ENCODE results near the gene MTUS2. TPM values are rescaled to one million over a fixed set of nuclear protein-coding genes. Genes with fewer than 3 reads are reported as not detected.

Gene MTUS2
- total and polyA plus RNA-seq, 5 donors from 2014 or later: 0.02 to 0.03 (median 0.03) TPM; not detected in 2

DNA sequence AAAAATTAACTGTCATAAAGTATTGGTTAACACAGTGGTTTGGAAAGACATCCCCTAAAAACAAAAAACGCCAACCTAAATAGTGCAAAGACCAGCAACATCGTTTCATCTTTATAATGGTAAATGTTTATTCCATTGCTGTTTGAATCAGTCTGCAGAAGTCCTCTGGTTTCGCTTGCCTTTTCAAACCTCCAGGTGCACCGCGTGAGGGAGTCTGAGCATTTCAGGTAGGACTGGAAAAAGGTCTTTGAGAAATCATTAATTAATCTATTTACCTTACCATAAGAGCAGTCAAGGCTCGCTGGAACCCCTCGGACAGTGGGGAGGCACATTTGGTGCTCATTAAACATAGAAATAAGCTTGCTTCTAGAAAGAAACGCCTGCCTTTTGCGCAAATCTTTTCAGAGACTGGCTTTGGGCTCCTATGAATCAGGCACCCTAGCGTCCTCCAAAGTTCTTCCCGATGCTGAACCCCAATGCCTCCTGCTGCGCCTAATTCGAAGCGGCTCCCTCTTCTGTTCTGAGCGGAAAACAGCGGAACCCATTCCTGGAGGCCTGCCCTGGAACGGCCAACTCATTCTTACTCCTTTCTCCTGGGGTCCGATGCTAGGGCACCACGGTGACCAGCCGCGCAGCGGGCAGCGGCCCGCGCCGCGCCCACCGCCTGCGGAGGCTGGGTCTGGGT lies 951 bp upstream of the MTUS2 start:
- ATAC-seq (ENCODE audit: low read depth in 2 of 2) (no peak), DNase-seq (no peak)
- Histone ChIP-seq H3K36me3 (ENCODE audit: control insufficient read depth, insufficient read depth, low read length) (no peaks in the 10 kb centered on the region), H3K27me3 (ENCODE audit: control insufficient read depth, insufficient read depth, low read length) (peaks cover 24% of the 10 kb centered on the region), H3K27ac (ENCODE audit: insufficient read depth, low read length, poor library complexity, severe bottlenecking) (no peak overlapping the region), H3K9me3 (ENCODE audit: control insufficient read depth in 2 of 2, low read length in 2 of 2) (peaks cover 0 to 2% of the 10 kb centered on the region in 2 experiments), H3K4me3 (ENCODE audit: low read depth, low read length) (no peak overlapping the region), H3K4me1 (ENCODE audit: control insufficient read depth, insufficient read depth, low read length, poor library complexity, severe bottlenecking) (peaks cover 4% of the 10 kb centered on the region)
- Mint-ChIP-seq H3K36me3 (no peaks in the 10 kb centered on the region), H3K27ac (no peak overlapping the region), H3K9me3 (peaks cover 0 to 9% (median 4%) of the 10 kb centered on the region in 7 donors), H3K4me3 (peak overlapping the region in 2 of 4 donors; percentile 44 to 47), H3K27me3 (peaks cover 64% of the 10 kb centered on the region), H3K4me1 (peaks cover 0 to 6% (median under 1%) of the 10 kb centered on the region in 4 donors)

DNA sequence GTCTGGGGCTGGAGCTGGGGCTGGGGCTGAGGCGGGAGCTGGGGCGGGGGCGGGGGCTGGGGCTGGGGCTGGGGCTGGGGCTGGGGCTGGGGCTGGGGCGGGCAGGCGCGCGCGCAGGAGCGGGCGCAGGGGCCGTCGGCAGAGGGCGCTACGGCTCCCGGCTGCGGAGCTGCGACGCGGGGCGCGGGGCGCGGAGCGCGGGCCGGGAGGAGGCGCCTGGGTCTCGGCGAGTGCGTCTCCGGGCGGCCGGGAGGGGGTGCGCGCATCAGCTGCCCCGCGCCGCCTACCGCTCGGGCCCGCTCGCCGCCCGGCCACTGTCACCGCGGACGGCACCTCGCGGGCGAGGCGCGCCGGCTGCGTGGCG lies 422 bp upstream of the MTUS2 start:
- no peak overlapping the region for H3K4me3 Mint-ChIP-seq

DNA sequence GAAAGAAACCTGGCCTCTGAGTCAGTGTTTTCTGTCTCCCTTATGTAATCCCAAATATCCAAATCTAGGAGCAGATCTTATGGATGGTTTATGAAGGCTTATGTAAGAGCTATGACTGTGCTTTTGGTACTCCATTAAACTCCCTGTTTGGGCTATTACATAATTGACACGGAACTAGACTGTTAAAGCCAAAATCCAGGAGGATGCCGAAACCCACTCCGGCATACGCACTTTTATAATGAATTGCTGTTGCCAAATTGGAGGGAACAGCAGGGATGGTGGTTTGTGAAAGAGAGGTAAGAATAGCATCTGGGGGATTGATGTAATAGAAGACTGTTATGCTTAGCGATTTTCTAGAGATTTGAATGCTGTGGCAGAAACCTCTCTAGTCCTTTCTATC lies 2.0 kb downstream of the MTUS2 start:
- Histone ChIP-seq H3K36me3 (ENCODE audit: control insufficient read depth, insufficient read depth, low read length) (no peaks in the 10 kb centered on the region), H3K4me1 (ENCODE audit: control insufficient read depth, insufficient read depth, low read length, poor library complexity, severe bottlenecking) (peaks cover 4% of the 10 kb centered on the region), H3K4me3 (ENCODE audit: low read depth, low read length) (no peak overlapping the region), H3K27me3 (ENCODE audit: control insufficient read depth, insufficient read depth, low read length) (peaks cover 22% of the 10 kb centered on the region), H3K9me3 (ENCODE audit: control insufficient read depth in 2 of 2, low read length in 2 of 2) (peaks cover 0 to under 1% of the 10 kb centered on the region in 2 experiments), H3K27ac (ENCODE audit: insufficient read depth, low read length, poor library complexity, severe bottlenecking) (no peak overlapping the region)
- DNase-seq (no peak), ATAC-seq (ENCODE audit: low read depth in 2 of 2) (no peak)
- no peak overlapping the region for H3K27ac Mint-ChIP-seq
- no peaks in the 10 kb centered on the region for H3K36me3 Mint-ChIP-seq
- H3K9me3 Mint-ChIP-seq: peaks cover 0 to 7% (median 2%) of the 10 kb centered on the region in 7 donors
- H3K27me3 Mint-ChIP-seq: peaks cover 54% of the 10 kb centered on the region
- no peak overlapping the region for H3K4me3 Mint-ChIP-seq
- peaks cover 0 to 6% (median under 1%) of the 10 kb centered on the region in 4 donors for H3K4me1 Mint-ChIP-seq

More for the DNA sequence above, 422 bp upstream of the MTUS2 start:
- Mint-ChIP-seq H3K36me3 (no peaks in the 10 kb centered on the region), H3K27ac (no peak overlapping the region), H3K27me3 (peaks cover 68% of the 10 kb centered on the region), H3K4me1 (peaks cover 0 to 6% (median under 1%) of the 10 kb centered on the region in 4 donors), H3K9me3 (peaks cover 0 to 8% (median 4%) of the 10 kb centered on the region in 7 donors)
- peaks cover 24% of the 10 kb centered on the region for H3K27me3 ChIP-seq (ENCODE audit: control insufficient read depth, insufficient read depth, low read length)
- peaks cover 4% of the 10 kb centered on the region for H3K4me1 ChIP-seq (ENCODE audit: control insufficient read depth, insufficient read depth, low read length, poor library complexity, severe bottlenecking)
- DNase-seq: peak in 1 of 3 donors; percentile 41
- H3K4me3 ChIP-seq (ENCODE audit: low read depth, low read length): no peak overlapping the region
- no peak overlapping the region for H3K27ac ChIP-seq (ENCODE audit: insufficient read depth, low read length, poor library complexity, severe bottlenecking)
- H3K36me3 ChIP-seq (ENCODE audit: control insufficient read depth, insufficient read depth, low read length): no peaks in the 10 kb centered on the region
- H3K9me3 ChIP-seq (ENCODE audit: control insufficient read depth in 2 of 2, low read length in 2 of 2): peaks cover 0 to 2% of the 10 kb centered on the region in 2 experiments
- no peak for ATAC-seq (ENCODE audit: low read depth in 2 of 2)

DNA sequence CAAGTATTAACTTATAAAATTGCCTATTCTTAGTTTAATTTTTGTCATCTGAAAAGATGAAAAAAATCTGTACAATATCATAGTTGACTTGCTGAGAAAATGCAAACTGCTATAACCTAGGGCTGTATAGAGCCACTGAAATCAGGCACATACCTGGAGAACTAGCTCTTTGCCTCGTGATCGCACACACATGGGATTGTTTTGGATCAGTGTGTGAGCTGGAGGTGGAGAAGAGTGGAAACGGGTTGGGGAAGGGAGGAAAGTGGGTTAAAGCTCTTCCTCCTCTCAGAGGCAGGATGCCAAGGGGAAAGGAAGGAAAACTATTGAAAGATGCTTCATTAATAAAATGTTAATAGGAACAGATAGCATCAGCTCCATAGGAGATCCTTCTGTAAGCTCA lies 2.7 kb downstream of the MTUS2 start:
- peaks cover 20% of the 10 kb centered on the region for H3K27me3 ChIP-seq (ENCODE audit: control insufficient read depth, insufficient read depth, low read length)
- H3K9me3 ChIP-seq (ENCODE audit: control insufficient read depth in 2 of 2, low read length in 2 of 2): no peaks in the 10 kb centered on the region
- no peaks in the 10 kb centered on the region for H3K36me3 ChIP-seq (ENCODE audit: control insufficient read depth, insufficient read depth, low read length)
- H3K4me1 Mint-ChIP-seq: peaks cover 0 to 6% (median under 1%) of the 10 kb centered on the region in 4 donors
- H3K4me1 ChIP-seq (ENCODE audit: control insufficient read depth, insufficient read depth, low read length, poor library complexity, severe bottlenecking): peaks cover 4% of the 10 kb centered on the region
- ATAC-seq (ENCODE audit: low read depth in 2 of 2) (no peak), DNase-seq (no peak)
- H3K27me3 Mint-ChIP-seq: peaks cover 48% of the 10 kb centered on the region
- no peak overlapping the region for H3K27ac Mint-ChIP-seq
- H3K27ac ChIP-seq (ENCODE audit: insufficient read depth, low read length, poor library complexity, severe bottlenecking): no peak overlapping the region
- H3K9me3 Mint-ChIP-seq: peaks cover 0 to 12% (median 2%) of the 10 kb centered on the region in 7 donors
- H3K4me3 ChIP-seq (ENCODE audit: low read depth, low read length): no peak overlapping the region
- no peaks in the 10 kb centered on the region for H3K36me3 Mint-ChIP-seq
- H3K4me3 Mint-ChIP-seq: no peak overlapping the region

DNA sequence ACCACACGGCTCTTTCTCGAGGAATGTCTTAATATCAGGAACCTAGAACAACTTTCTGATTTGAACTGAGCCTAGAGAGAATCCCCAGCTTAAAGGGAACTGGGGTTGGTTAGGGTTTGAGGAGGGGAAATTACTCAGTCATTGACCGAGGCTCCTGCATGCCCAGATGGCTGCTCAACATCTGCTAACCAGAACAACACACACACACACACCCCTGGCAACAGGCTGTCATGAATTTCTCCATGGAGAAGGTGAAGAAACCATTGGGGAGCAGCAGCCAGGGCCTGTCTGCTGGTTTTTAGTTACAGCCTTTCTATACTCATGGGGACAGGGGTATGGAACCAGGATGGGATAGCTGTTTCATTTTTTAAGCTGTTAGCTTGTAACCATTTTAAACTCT lies 5.2 kb downstream of the MTUS2 start:
- no peaks in the 10 kb centered on the region for H3K36me3 ChIP-seq (ENCODE audit: control insufficient read depth, insufficient read depth, low read length)
- H3K9me3 ChIP-seq (ENCODE audit: control insufficient read depth in 2 of 2, low read length in 2 of 2): peaks cover 8 to 16% of the 10 kb centered on the region in 2 experiments
- H3K27ac ChIP-seq (ENCODE audit: insufficient read depth, low read length, poor library complexity, severe bottlenecking): no peak overlapping the region
- Mint-ChIP-seq H3K4me3 (no peak overlapping the region), H3K27me3 (peaks cover 36% of the 10 kb centered on the region), H3K4me1 (peaks cover 0 to 5% (median under 1%) of the 10 kb centered on the region in 4 donors), H3K9me3 (peaks cover 0 to 25% (median 8%) of the 10 kb centered on the region in 7 donors), H3K36me3 (no peaks in the 10 kb centered on the region), H3K27ac (no peak overlapping the region)
- peaks cover 17% of the 10 kb centered on the region for H3K27me3 ChIP-seq (ENCODE audit: control insufficient read depth, insufficient read depth, low read length)
- no peak overlapping the region for H3K4me3 ChIP-seq (ENCODE audit: low read depth, low read length)
- H3K4me1 ChIP-seq (ENCODE audit: control insufficient read depth, insufficient read depth, low read length, poor library complexity, severe bottlenecking): no peaks in the 10 kb centered on the region
- DNase-seq: no peak
- ATAC-seq (ENCODE audit: low read depth in 2 of 2): no peak

DNA sequence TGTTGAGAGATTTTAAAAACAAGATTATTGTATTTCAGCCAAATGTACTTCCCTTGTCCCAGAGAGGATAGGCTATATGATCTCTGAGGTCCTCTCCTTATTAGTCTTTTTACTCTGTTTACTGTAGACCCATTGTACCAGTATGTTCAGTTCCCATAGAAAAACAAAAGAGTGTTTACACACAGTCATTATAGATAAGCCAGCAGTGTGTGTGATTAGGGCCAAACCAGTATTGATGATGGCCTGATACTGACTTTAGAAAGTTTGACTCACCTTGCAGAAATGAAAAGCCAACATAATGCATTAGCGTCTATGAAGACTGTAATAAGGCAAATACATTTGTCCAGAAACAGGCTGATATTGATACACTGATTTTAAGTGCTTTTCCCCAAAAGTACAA lies 6.2 kb downstream of the MTUS2 start:
- Histone ChIP-seq H3K9me3 (ENCODE audit: control insufficient read depth in 2 of 2, low read length in 2 of 2) (peaks cover 18 to 25% of the 10 kb centered on the region in 2 experiments), H3K27ac (ENCODE audit: insufficient read depth, low read length, poor library complexity, severe bottlenecking) (no peak overlapping the region), H3K4me1 (ENCODE audit: control insufficient read depth, insufficient read depth, low read length, poor library complexity, severe bottlenecking) (no peaks in the 10 kb centered on the region), H3K27me3 (ENCODE audit: control insufficient read depth, insufficient read depth, low read length) (peaks cover 9% of the 10 kb centered on the region), H3K4me3 (ENCODE audit: low read depth, low read length) (no peak overlapping the region), H3K36me3 (ENCODE audit: control insufficient read depth, insufficient read depth, low read length) (no peaks in the 10 kb centered on the region)
- DNase-seq (no peak), ATAC-seq (ENCODE audit: low read depth in 2 of 2) (no peak)
- Mint-ChIP-seq H3K4me1 (no peaks in the 10 kb centered on the region), H3K27ac (no peak overlapping the region), H3K4me3 (no peak overlapping the region), H3K36me3 (no peaks in the 10 kb centered on the region), H3K27me3 (peaks cover 37% of the 10 kb centered on the region), H3K9me3 (peaks cover 0 to 31% (median 10%) of the 10 kb centered on the region in 7 donors)

DNA sequence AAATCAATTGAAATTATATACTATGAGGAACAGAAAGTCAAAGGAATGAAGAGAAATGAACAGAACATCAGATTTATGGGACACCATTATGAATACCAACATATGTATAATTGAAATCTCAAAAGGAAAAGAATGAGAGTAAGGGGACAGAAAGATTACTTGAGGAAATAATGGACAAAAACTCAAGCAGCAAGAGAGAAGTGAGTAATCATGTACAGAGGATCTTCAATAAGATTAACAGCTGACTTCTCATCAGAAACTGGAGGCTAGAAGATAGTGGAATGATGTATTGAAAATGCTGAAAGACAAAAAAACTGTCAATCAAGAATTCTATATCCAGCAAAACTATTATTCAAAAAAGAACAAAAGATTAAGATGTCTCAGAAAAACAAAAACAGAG lies 10.4 kb downstream of the MTUS2 start:
- Mint-ChIP-seq H3K27me3 (peaks cover 15% of the 10 kb centered on the region), H3K4me3 (no peak overlapping the region), H3K4me1 (no peaks in the 10 kb centered on the region), H3K36me3 (no peaks in the 10 kb centered on the region), H3K27ac (no peak overlapping the region), H3K9me3 (peaks cover 0 to 29% (median 9%) of the 10 kb centered on the region in 7 donors)
- no peak overlapping the region for H3K27ac ChIP-seq (ENCODE audit: insufficient read depth, low read length, poor library complexity, severe bottlenecking)
- H3K36me3 ChIP-seq (ENCODE audit: control insufficient read depth, insufficient read depth, low read length): no peaks in the 10 kb centered on the region
- no peaks in the 10 kb centered on the region for H3K4me1 ChIP-seq (ENCODE audit: control insufficient read depth, insufficient read depth, low read length, poor library complexity, severe bottlenecking)
- ATAC-seq (ENCODE audit: low read depth in 2 of 2) (no peak), DNase-seq (no peak)
- no peaks in the 10 kb centered on the region for H3K27me3 ChIP-seq (ENCODE audit: control insufficient read depth, insufficient read depth, low read length)
- no peak overlapping the region for H3K4me3 ChIP-seq (ENCODE audit: low read depth, low read length)
- H3K9me3 ChIP-seq (ENCODE audit: control insufficient read depth in 2 of 2, low read length in 2 of 2): peaks cover 18 to 26% of the 10 kb centered on the region in 2 experiments

DNA sequence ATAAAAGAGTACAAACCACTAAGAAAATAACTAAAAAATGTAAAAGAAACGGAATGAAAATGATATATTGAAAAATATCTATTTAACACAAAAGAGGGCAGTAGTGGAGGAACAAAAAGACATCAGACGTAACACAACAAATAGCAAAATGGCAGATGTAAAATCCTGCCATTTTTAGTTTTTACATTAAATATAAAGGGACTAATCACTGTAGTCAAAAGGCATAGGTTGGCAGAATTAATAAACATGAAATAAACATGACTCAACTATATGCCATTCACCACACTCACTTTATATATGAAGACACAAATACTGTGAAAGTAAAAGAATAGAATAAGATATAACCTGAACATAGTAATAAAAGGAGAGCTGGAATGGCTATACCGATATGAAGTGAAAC lies 11.0 kb downstream of the MTUS2 start:
- DNase-seq: no peak
- no peak for ATAC-seq (ENCODE audit: low read depth in 2 of 2)
- Mint-ChIP-seq H3K27me3 (peaks cover 15% of the 10 kb centered on the region), H3K36me3 (no peaks in the 10 kb centered on the region), H3K4me1 (no peaks in the 10 kb centered on the region), H3K9me3 (peaks cover 0 to 29% (median 9%) of the 10 kb centered on the region in 7 donors), H3K27ac (peak overlapping the region in 1 of 3 donors; percentile 21), H3K4me3 (no peak overlapping the region)
- no peak overlapping the region for H3K27ac ChIP-seq (ENCODE audit: insufficient read depth, low read length, poor library complexity, severe bottlenecking)
- H3K4me1 ChIP-seq (ENCODE audit: control insufficient read depth, insufficient read depth, low read length, poor library complexity, severe bottlenecking): no peaks in the 10 kb centered on the region
- peaks cover 18 to 26% of the 10 kb centered on the region in 2 experiments for H3K9me3 ChIP-seq (ENCODE audit: control insufficient read depth in 2 of 2, low read length in 2 of 2)
- no peak overlapping the region for H3K4me3 ChIP-seq (ENCODE audit: low read depth, low read length)
- H3K27me3 ChIP-seq (ENCODE audit: control insufficient read depth, insufficient read depth, low read length): no peaks in the 10 kb centered on the region
- H3K36me3 ChIP-seq (ENCODE audit: control insufficient read depth, insufficient read depth, low read length): no peaks in the 10 kb centered on the region
